NCI-H226 (cell line): ENCODE measurements around the gene LRRC26.

Source experiments
- DNase-seq: peaks from one replicate; pipeline ENCODE4 v3.0.0-alpha.2; 2015

LRRC26 gene

GRCh38 chr9:137198902-137199283, 29.0 kb upstream of the LRRC26 start:
- DNase-seq: no peak

GRCh38 chr9:137198051-137198901, 28.4 kb upstream of the LRRC26 start:
- peak; percentile 67 for DNase-seq

GRCh38 chr9:137195525-137196220, 25.8 kb upstream of the LRRC26 start:
- DNase-seq: no peak

- DNase-seq: no peak
Observed at GRCh38 chr9:137194909-137195308, 25.1 kb upstream of the LRRC26 start.

- no peak for DNase-seq
Observed at GRCh38 chr9:137194388-137194787, 24.5 kb upstream of the LRRC26 start.

- no peak for DNase-seq
Observed at GRCh38 chr9:137193771-137194170, 23.9 kb upstream of the LRRC26 start.

GRCh38 chr9:137192859-137193258, 23.0 kb upstream of the LRRC26 start:
- DNase-seq: no peak

- no peak for DNase-seq
Observed at GRCh38 chr9:137192448-137192780, 22.6 kb upstream of the LRRC26 start.

GRCh38 chr9:137191691-137192447, 22.0 kb upstream of the LRRC26 start:
- DNase-seq: no peak

- DNase-seq: no peak
Observed at GRCh38 chr9:137191245-137191644, 21.4 kb upstream of the LRRC26 start.

GRCh38 chr9:137190315-137190856, 20.5 kb upstream of the LRRC26 start:
- DNase-seq: no peak

- no peak for DNase-seq
Observed at GRCh38 chr9:137189297-137190295, 19.7 kb upstream of the LRRC26 start.

- DNase-seq: peak; percentile 91
Observed at GRCh38 chr9:137188490-137189296, 18.8 kb upstream of the LRRC26 start, which contains the start of the genes ANAPC2 and SSNA1. Gene ANAPC2 (minus strand): TSS chr9:137188560. CDS start chr9:137188532, 28 bp downstream. Gene SSNA1 (plus strand): TSS chr9:137188676. CDS start chr9:137188727, 51 bp downstream.

GRCh38 chr9:137188086-137188489, 18.2 kb upstream of the LRRC26 start:
- DNase-seq: no peak

GRCh38 chr9:137187386-137187785, 17.5 kb upstream of the LRRC26 start:
- DNase-seq: no peak

- no peak for DNase-seq
Observed at GRCh38 chr9:137186385-137186784, 16.5 kb upstream of the LRRC26 start.

- no peak for DNase-seq
Observed at GRCh38 chr9:137185921-137186320, 16.1 kb upstream of the LRRC26 start.

- no peak for DNase-seq
Observed at GRCh38 chr9:137184881-137185660, 15.2 kb upstream of the LRRC26 start.

- no peak for DNase-seq
Observed at GRCh38 chr9:137183980-137184595, 14.2 kb upstream of the LRRC26 start.

GRCh38 chr9:137182836-137183235, 13.0 kb upstream of the LRRC26 start:
- DNase-seq: no peak
